ENCODE results near the gene CDCA7.
"Not testable (repeated sequence)": the region's sequence is repeated elsewhere in the genome, so short reads cannot be mapped to it uniquely, and the experiment has no call there.

Gene CDCA7

DNA sequence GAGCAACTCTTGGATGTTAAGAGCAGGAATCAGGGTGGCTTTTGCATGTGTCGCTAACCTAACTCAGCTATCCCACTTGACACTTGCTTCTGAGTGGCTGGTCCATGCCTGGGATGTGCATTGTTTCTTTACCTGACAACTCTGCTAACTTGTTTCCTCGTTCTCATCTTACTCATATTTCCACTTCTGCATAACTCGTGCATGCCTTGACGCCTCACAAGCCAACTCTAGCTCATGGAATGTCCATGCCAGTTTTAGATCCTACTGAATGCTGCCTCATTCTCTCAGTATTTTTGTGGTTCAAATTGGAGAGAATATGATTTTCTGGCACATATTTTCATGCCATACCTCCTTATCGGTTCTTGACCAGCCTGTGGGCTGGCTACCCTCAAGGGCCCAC is 52.5 kb downstream of the CDCA7 start:
- FAIRE-seq: no peak

GRCh38 chr2:173407646-173408045 is 53.0 kb downstream of the CDCA7 start:
- no peak for FAIRE-seq

- no peak for FAIRE-seq
Measured at GRCh38 chr2:173410579-173410978, 55.9 kb downstream of the CDCA7 start.

DNA sequence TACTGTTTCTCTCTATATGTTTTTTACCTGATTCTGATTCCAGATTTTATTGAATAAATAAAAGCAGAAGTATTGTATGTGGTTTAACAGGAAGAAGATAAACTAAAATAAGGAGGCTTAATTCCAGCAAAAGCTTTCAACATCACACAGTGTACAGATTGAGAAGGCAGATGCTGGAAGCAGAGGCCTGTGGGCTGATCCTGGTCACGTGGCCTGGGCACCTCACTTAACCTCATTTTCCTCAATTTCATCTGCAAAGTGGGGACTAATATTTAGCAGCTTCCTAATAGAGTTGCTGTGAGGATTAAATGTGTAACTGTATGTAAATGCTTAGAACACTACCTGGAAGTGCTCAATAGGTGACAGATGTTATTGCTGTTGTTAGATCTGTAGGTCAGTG is 58.0 kb downstream of the CDCA7 start:
- FAIRE-seq: no peak

DNA sequence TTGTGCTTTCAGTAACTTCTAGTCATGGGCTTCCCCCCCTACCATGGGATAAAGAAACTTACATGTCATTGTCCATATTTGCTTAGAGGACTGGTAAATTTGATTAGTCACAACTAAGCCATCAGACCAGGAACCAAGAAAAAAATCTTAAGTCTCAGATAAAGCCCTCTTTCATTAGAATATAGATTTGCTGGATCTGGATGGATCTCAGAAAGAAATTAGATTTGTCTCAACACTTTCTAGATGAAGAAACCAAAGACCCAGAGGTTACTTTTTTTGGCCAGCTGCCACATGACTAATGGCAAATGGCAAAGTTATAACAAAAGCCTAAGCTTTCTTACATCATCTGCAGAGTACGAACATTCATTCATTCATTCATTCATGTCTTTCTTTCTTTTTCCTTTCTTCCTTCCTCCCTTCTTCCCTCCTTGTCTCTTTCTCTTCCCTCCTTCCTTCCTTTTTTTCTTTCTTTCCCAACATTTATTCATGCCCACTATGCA is 60.2 kb downstream of the CDCA7 start:
- no peak for FAIRE-seq

DNA sequence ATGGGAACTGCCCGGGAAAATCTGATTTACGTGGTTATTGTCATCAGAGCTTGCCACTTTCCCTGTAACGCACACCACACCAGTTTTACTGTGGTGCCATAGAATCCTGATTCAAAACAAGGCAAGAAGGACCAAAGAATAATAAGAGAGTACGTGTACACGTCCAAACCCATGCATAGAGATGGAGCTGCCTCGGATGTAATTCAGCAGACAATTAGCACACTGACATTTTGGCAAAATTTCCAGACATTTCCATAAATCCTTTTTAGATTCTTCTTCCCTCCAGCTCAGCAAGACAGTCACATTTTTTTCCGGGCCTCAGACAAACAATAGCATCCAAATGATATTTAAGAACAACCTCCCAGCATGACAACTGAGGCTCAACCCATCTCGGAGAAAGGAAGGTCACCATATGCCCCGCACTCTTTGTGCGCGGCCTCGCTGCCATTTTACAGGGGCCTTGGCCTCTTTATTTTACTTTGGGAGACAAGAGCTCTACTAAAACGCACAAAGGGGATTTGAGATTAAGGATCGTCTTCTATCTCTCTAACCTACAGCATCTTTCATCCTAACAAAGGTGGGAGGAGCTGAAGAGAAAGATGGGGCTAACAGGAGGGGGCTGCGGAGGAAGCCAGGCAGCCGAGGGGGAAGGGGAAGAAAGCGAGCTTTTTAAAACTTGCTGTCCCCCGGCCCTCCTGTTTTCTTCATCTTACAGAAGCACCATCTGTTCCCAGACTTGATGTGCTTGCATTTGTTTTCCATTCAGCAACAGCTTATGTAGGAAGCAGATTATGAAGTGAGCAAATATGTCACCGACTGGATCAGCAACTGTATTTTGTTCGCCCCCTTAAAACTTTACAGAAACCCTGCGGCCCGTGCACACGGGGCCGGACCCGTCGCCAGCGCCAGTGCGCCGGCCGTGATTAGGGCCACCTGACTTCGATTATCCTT is 61.0 kb downstream of the CDCA7 start:
- no peak for FAIRE-seq

- FAIRE-seq: not testable (repeated sequence)
Measured at GRCh38 chr2:173416415-173417152, 61.9 kb downstream of the CDCA7 start.

DNA sequence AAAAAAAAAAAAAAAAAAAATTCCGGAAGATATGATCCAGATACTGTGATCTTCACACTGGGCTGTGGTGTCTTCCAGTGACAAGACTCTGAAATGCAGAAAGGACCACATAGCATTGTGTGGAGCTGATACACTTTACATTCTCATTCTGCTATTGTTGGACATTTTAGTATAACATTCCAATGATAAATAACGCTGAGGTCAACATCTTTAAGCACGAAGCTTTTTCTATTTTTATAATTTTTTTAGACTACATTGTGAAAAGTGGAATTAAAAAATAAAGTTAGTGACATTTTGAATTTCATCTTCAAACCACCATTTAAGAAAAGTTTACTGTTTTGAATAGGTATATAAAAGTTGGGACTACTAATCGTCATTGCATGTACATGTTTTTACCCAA is 62.7 kb downstream of the CDCA7 start:
- no peak for FAIRE-seq

GRCh38 chr2:173417802-173418201 is 63.1 kb downstream of the CDCA7 start:
- FAIRE-seq: no peak
